CD4-positive, alpha-beta T cell treated with Interleukin-15 for 1 hour (primary cell): ENCODE data around the gene CALCOCO1.
"Not testable (repeated sequence)": the region's sequence is repeated elsewhere in the genome, so short reads cannot be mapped to it uniquely, and the experiment has no call there.

Source experiments
- DNase-seq: peaks from one replicate; pipeline ENCODE4 v3.0.0-alpha.2; 2020

Gene CALCOCO1, protein sequence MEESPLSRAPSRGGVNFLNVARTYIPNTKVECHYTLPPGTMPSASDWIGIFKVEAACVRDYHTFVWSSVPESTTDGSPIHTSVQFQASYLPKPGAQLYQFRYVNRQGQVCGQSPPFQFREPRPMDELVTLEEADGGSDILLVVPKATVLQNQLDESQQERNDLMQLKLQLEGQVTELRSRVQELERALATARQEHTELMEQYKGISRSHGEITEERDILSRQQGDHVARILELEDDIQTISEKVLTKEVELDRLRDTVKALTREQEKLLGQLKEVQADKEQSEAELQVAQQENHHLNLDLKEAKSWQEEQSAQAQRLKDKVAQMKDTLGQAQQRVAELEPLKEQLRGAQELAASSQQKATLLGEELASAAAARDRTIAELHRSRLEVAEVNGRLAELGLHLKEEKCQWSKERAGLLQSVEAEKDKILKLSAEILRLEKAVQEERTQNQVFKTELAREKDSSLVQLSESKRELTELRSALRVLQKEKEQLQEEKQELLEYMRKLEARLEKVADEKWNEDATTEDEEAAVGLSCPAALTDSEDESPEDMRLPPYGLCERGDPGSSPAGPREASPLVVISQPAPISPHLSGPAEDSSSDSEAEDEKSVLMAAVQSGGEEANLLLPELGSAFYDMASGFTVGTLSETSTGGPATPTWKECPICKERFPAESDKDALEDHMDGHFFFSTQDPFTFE

DNA sequence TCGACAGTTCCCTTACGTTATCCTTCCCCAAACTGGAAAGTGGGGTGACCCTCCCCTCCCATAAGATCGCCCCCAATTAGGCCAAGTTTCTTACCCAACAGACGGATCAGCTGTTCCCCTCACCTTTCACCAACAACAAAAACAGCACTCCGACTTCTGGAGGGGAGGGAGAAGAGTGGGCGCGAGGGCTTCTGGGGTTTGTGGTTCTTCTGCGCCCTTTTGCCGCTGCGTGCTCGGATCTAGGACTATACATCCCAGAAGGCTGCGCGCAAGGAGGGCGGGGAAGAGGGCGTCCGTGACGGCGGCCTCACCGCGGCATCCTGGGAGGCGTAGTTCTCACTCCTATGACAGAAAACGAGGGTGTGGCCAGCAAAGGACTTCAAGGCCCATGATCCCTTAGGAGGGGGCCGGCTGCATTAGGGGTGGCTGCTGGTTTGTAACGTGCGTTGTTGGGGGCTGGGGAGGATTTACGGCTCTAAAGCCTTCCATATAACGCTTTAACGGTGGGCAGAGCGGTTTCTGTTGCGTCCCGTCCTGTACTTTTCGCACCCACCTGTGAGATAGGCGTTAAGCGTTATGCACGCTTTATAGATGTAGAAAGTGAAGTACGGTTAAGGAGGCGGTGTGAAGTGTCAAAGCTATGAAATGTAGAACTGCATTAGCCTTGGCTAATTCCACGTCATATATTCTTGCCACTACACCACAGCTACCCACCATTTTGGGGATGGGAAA is at the start of gene CALCOCO1:
CALCOCO1 (minus strand) TSS at position 143 of the 732 bp plus-strand sequence. CDS start 2,210 bp downstream, outside the sequence.
- peak; percentile 97 for DNase-seq

DNA sequence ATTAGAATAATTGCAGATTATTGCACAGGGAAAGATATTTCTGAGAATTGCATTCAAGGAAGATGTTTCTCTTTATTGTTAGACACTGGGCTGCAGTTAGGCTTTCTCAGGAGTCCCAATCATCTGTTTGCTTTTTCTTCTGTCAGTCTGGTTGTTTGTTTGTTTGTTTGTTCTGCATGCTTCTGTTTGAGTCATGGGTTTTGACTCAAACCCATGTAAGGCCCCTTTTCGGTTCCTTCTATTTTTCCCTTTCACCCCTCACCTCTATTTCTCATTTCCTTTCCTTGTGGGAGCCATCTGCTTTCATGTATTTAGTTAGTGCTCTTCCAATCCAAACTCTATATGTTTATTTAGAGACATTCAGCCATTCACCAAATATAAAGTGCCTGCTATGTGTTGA is 49.6 kb upstream of the CALCOCO1 start:
- DNase-seq = no peak

- no peak for DNase-seq
Measured at GRCh38 chr12:53775478-53776145, 48.4 kb upstream of the CALCOCO1 start.

DNA sequence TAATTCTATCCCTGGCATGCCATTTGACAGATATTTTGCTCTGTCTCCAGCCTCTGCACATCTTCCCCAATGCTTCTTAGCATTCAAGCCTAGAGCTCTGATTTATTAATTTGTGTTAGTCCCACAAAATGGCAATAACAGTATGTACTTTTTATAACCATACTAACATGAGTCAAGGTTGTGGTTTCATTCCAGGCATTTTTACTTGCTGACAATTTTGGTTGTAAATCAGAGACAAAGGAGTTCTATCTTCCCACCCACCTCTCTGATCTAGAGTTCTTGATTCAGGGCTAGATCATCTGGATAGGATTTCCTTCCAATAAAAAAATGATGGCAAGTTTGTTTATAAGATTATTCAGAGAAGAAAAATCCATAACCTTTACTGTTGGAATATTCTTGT is 43.0 kb upstream of the CALCOCO1 start:
- no peak for DNase-seq

DNA sequence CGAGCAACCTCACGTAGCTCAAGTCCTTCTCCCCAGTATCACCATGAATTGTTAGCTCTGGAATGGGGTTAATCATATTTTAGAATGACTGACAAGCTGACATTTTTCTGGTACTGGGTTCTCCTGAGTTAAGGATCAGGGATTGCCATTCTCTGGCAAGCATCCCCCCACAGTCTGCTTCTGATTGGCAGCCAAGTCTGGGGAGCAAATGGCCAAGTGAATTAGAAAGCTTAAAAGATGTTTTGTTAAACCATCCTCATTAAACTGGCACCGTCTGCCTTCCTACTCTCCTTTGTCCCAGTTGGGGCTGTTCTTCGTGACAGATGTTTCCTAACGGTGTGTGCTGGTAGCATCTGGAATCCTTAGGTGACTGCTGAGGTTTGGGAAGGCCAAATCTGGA is 41.7 kb upstream of the CALCOCO1 start:
- DNase-seq = no peak

- no peak for DNase-seq
Measured at GRCh38 chr12:53766881-53767280, 39.6 kb upstream of the CALCOCO1 start.

- no peak for DNase-seq
Measured at GRCh38 chr12:53765891-53766290, 38.6 kb upstream of the CALCOCO1 start.

GRCh38 chr12:53764615-53765014 is 37.4 kb upstream of the CALCOCO1 start:
- no peak for DNase-seq

DNA sequence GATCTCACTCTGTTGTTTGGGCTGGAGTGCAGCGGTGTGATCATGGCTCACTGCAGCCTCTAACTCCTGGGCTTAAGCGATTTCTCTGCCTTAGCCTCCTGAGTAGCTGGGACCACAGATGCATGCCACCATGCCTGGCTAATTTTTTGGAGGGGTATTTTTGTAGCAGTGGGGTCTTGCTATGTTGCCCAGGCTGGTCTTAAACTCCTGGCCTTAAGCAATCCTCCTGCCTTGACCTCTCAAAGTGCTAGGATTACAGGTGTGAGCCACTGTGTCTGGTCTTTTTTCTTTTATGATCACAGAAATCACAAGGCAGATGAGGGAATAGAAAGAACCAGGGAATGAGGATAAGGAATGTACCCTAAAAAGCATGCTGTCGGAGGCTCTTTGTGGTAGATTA is 35.5 kb upstream of the CALCOCO1 start:
- DNase-seq = not testable (repeated sequence)

GRCh38 chr12:53761306-53761705 is 34.1 kb upstream of the CALCOCO1 start:
- no peak for DNase-seq

DNA sequence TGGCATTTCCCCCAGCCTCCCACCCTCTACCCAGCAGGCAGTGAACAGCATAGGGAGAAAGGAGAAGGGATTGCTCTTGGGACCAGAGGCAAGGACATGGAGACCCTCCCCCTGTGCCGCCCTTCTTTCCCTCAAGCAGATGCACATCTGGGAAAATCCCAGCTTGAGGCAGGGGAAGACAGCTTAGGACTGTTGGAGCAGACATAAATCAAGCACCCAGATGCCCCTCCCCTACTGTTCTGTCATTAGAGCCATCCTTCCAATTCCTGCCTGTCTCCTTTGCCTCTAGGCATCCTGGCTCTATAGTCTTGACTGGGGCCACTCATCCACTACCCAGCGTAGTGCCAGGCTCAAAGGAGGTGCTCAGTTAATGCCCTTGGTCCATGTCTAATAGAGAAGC is 32.0 kb upstream of the CALCOCO1 start:
- no peak for DNase-seq

DNA sequence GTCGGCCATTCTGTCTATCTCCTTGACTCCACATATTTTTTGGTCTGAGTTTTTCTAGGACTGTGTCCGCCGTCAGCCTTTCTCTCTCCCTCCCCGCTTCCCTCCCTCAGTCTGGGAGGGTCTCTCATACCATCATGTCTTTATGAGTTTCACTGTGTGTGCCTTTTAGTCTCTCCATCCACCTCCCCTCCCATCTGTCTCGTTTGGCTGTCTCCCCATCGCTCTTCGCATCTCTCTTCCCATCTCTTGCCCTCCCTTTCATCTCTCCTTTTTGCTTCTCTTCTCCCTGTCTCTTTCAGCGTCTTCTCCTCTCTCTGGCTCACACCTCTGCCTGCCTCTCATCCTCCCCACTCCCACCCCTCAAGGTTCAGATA is 31.5 kb upstream of the CALCOCO1 start:
- no peak for DNase-seq

- no peak for DNase-seq
Measured at GRCh38 chr12:53758081-53758729, 31.0 kb upstream of the CALCOCO1 start.

- DNase-seq = peak; percentile 74
Measured at GRCh38 chr12:53757101-53757770, 30.0 kb upstream of the CALCOCO1 start.

DNA sequence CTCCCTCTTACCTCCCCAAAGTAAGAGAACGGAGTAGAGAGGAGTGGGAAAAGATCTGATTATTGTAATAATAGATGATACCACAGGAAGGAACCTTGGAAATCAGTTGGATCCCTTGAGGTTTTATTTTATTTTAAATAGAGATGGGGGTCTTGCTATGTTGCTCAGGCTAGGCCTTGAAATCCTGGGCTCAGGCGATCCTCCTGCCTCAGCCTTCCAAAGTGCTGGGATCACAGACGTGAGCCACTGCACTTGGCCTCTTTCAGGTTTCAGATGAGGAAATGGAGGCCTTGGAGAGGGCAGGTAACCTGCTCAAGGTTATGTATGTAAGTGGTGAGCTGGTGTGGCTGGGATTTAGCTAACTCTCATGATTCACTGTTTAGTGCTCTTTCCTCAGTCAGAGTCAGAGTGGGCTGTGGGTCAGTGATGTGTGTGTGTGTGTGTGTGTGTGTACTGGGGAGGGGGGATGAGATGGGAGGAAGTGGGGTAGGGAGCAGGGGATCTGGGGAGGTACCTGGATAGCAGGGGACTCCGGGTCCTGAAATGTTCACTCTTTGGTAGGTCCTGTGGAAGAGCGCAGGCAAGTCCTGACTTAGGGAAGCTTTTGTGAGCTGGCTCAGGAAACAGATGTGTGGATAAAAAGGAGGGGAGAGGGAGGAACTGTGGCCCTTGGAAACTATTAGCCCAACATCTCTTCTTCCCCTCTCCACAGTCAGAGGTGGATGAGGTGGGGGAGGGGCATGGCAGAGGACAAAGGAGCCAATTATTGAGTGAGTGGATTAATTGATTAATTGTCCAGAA is 29.2 kb upstream of the CALCOCO1 start:
- no peak for DNase-seq

- no peak for DNase-seq
Measured at GRCh38 chr12:53755893-53756292, 28.6 kb upstream of the CALCOCO1 start.

- DNase-seq = no peak
Measured at GRCh38 chr12:53755451-53755891, 28.2 kb upstream of the CALCOCO1 start.

GRCh38 chr12:53754633-53755264 is 27.5 kb upstream of the CALCOCO1 start:
- no peak for DNase-seq

GRCh38 chr12:53754188-53754585 is 26.9 kb upstream of the CALCOCO1 start:
- DNase-seq = no peak

DNA sequence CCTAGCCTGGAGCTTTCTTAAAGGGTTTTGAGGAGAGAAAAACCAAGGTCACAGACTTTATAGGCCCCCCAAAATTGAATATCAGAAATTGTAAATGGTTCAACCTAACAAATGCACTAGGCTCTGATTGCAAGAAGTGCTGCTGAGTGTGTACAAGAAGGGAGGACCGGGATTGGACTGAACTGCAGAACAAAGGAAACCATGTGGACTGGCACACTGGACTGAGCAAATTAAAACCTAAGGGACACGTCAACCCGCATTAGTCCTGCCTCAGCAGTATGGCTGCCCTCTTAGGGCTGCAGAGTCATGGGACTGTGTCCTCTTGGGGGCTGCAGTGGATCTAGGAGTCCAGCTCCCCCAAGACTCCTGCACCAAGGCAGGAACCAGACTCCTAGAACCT is 25.4 kb upstream of the CALCOCO1 start:
- DNase-seq = no peak

GRCh38 chr12:53752192-53752601 is 24.9 kb upstream of the CALCOCO1 start:
- DNase-seq = no peak
